H1 (cell line): ENCODE data around the gene RBM19. TPM values are rescaled to one million over a fixed set of nuclear protein-coding genes. Genes with fewer than 3 reads are reported as not detected.

Experiments
- CTCF ChIA-PET: fragments of 300-600 bp; sonication (Branson Sonifier 250); formaldehyde crosslinking; loops from one replicate; lab custom pipeline; 2021; ENCODE audit not compliant: partially characterized antibody; lab: Charles Lee
- POLR2A ChIA-PET: fragments of 300-600 bp; sonication (Branson Sonifier 250); formaldehyde crosslinking; loops from one replicate; lab custom pipeline; 2021; ENCODE audit warnings: inconsistent platforms; ENCODE audit not compliant: partially characterized antibody; lab: Charles Lee
- DNase-seq, 2 experiments: peaks; one replicate each; pipeline versions ENCODE4 v3.0.0 to v3.0.0-alpha.2; 2010 to 2022; ENCODE audit warnings: low spot score in 2 of 2, low read depth in 1 of 2, mixed read lengths in 1 of 2
- FAIRE-seq: peaks from 2 replicates; lab custom pipeline; 2011; peaks lifted over from hg19 to GRCh38; lab: Jason Lieb, UNC
- H2AFZ ChIP-seq: 2 replicates; pipeline ENCODE4 v1.8.1; 2012; ENCODE audit warnings: low read length, inconsistent platforms
- H2AK5ac ChIP-seq: 2 replicates; pipeline ENCODE4 v1.6.1; 2013; ENCODE audit warnings: low read depth, low read length
- H2BK120ac ChIP-seq: replicated peaks from 2 replicates; pipeline ENCODE3; 2013; ENCODE audit warnings: low read depth, low read length, inconsistent platforms
- H2BK12ac ChIP-seq: 2 replicates; pipeline ENCODE4 v1.6.1; 2013; ENCODE audit warnings: low read depth, low read length
- H2BK15ac ChIP-seq: 2 replicates; pipeline ENCODE4 v1.6.1; 2013; ENCODE audit warnings: low read length
- H2BK20ac ChIP-seq: 2 replicates; pipeline ENCODE4 v1.6.1; 2013; ENCODE audit warnings: low read length
- H2BK5ac ChIP-seq: 2 replicates; pipeline ENCODE4 v1.6.1; 2013; ENCODE audit warnings: low read depth, low read length
- H3K14ac ChIP-seq: 2 replicates; pipeline ENCODE4 v1.6.1; 2013; ENCODE audit warnings: inconsistent platforms; ENCODE audit not compliant: insufficient read length
- H3K18ac ChIP-seq: 2 replicates; pipeline ENCODE4 v1.6.1; 2013; ENCODE audit warnings: low read length; ENCODE audit errors: extremely low read depth
- H3K23ac ChIP-seq: 2 replicates; pipeline ENCODE4 v1.6.1; 2013; ENCODE audit warnings: inconsistent platforms; ENCODE audit not compliant: insufficient read length
- H3K23me2 ChIP-seq: 2 replicates; pipeline ENCODE4 v1.6.1; 2013; ENCODE audit warnings: low read depth, low read length
- H3K27ac ChIP-seq: 2 replicates; pipeline ENCODE4 v1.6.1; 2011; ENCODE audit warnings: low read depth, low read length, inconsistent platforms
- H3K27me3 ChIP-seq, 4 experiments: replicated peaks in 1 of 4; 1 replicate in 1 of 4; 2 replicates in 3 of 4; pipeline versions ENCODE4 v1.6.1 to v1.8.1; 2011 to 2013; ENCODE audit warnings: low read length in 3 of 4, mild to moderate bottlenecking in 3 of 4, inconsistent platforms in 2 of 4, mixed read lengths in 2 of 4, moderate library complexity in 1 of 4; ENCODE audit not compliant: control insufficient read depth in 3 of 4, insufficient read depth in 3 of 4; ENCODE audit errors: extremely low read depth in 1 of 4
- H3K36me3 ChIP-seq, 4 experiments: 2 replicates each; pipeline versions ENCODE4 v1.6.1 to v1.8.1; 2011 to 2013; ENCODE audit warnings: mild to moderate bottlenecking in 4 of 4, low read length in 3 of 4, moderate library complexity in 2 of 4, control low read depth in 1 of 4, inconsistent platforms in 1 of 4; ENCODE audit not compliant: insufficient read depth in 4 of 4, control insufficient read depth in 2 of 4
- H3K4ac ChIP-seq: replicated peaks from 2 replicates; pipeline ENCODE3; 2013; ENCODE audit warnings: low read length, low read depth, mixed read lengths, inconsistent platforms; ENCODE audit not compliant: insufficient read length
- H3K4me1 ChIP-seq, 4 experiments: replicated peaks in 1 of 4; 1 replicate in 1 of 4; 2 replicates in 3 of 4; pipeline versions ENCODE4 v1.6.1 to v1.8.1; 2011 to 2013; ENCODE audit warnings: low read length in 3 of 4, inconsistent platforms in 2 of 4, mixed read lengths in 1 of 4; ENCODE audit not compliant: insufficient read depth in 4 of 4, control insufficient read depth in 3 of 4
- H3K4me2 ChIP-seq, 2 experiments: 2 replicates each; pipeline versions ENCODE4 v1.6.1 to v1.8.1; 2011 to 2013; ENCODE audit warnings: low read depth in 2 of 2, low read length in 2 of 2, control low read depth in 1 of 2, inconsistent platforms in 1 of 2, mild to moderate bottlenecking in 1 of 2; ENCODE audit not compliant: insufficient read depth in 1 of 2
- H3K4me3 ChIP-seq, 4 experiments: fragments of 200-600, 300-600 bp in 1 of 4; sonication (generic), shearing (Covaris generic), sonication (Bioruptor Twin) in 1 of 4; 2 replicates each; pipeline versions ENCODE4 v1.5.1 to v1.8.1; 2011 to 2016; ENCODE audit warnings: low read length in 4 of 4, low read depth in 3 of 4, control low read depth in 2 of 4, inconsistent platforms in 2 of 4, mild to moderate bottlenecking in 2 of 4, mixed read lengths in 1 of 4, moderate library complexity in 1 of 4; ENCODE audit not compliant: insufficient read depth in 2 of 4; ENCODE audit errors: extremely low read depth in 1 of 4
- H3K56ac ChIP-seq: replicated peaks from 2 replicates; pipeline ENCODE3; 2013; ENCODE audit warnings: low read depth, mild to moderate bottlenecking, mixed read lengths, low read length, inconsistent platforms; ENCODE audit not compliant: insufficient read length
- H3K79me1 ChIP-seq: 2 replicates; pipeline ENCODE4 v1.6.1; 2013; ENCODE audit warnings: low read depth, low read length, control low read depth
- H3K79me2 ChIP-seq, 2 experiments: 2 replicates each; pipeline versions ENCODE4 v1.6.1 to v1.8.1; 2012 to 2013; ENCODE audit warnings: low read length in 2 of 2, mild to moderate bottlenecking in 2 of 2, inconsistent platforms in 1 of 2; ENCODE audit not compliant: insufficient read depth in 2 of 2, control insufficient read depth in 1 of 2
- H3K9ac ChIP-seq, 4 experiments: replicated peaks in 1 of 4; 1 replicate in 1 of 4; 2 replicates in 3 of 4; pipeline versions ENCODE4 v1.6.1 to v1.8.1; 2011 to 2013; ENCODE audit warnings: low read depth in 3 of 4, low read length in 3 of 4, control low read depth in 2 of 4, mild to moderate bottlenecking in 2 of 4, moderate library complexity in 2 of 4, inconsistent platforms in 1 of 4; ENCODE audit errors: extremely low read depth in 1 of 4
- H3K9me3 ChIP-seq, 2 experiments: 2 replicates each; pipeline versions ENCODE4 v1.6.1 to v1.8.1; 2012 to 2013; ENCODE audit warnings: mild to moderate bottlenecking in 2 of 2, moderate library complexity in 2 of 2, control low read depth in 1 of 2, inconsistent platforms in 1 of 2, low read depth in 1 of 2, low read length in 1 of 2, mixed read lengths in 1 of 2; ENCODE audit not compliant: insufficient read depth in 2 of 2
- H4K20me1 ChIP-seq, 2 experiments: replicated peaks in 1 of 2; 2 replicates each; pipeline versions ENCODE3 to v1.8.1; 2011 to 2013; ENCODE audit warnings: inconsistent platforms in 2 of 2, low read length in 2 of 2, mild to moderate bottlenecking in 1 of 2; ENCODE audit not compliant: insufficient read depth in 2 of 2, control insufficient read depth in 1 of 2
- H4K5ac ChIP-seq: 2 replicates; pipeline ENCODE4 v1.6.1; 2013; ENCODE audit warnings: low read length, low read depth, mixed read lengths, inconsistent platforms; ENCODE audit not compliant: insufficient read length
- H4K8ac ChIP-seq: 2 replicates; pipeline ENCODE4 v1.8.0; 2013; ENCODE audit warnings: mild to moderate bottlenecking, moderate library complexity, low read length, inconsistent platforms; ENCODE audit not compliant: insufficient read depth; ENCODE audit errors: extremely low read depth
- H4K91ac ChIP-seq: replicated peaks from 2 replicates; pipeline ENCODE3; 2013; ENCODE audit warnings: low read length, mixed read lengths, inconsistent platforms; ENCODE audit not compliant: insufficient read length
- CHD1 ChIP-seq: IDR thresholded peaks from 2 replicates; pipeline ENCODE4 v1.6.1; 2012; ENCODE audit warnings: low read depth, low read length, improper control_type of control experiment
- SAP30 ChIP-seq: fragments of 300-600 bp; sonication (generic); IDR thresholded peaks from 2 replicates; pipeline ENCODE4 v1.7.1; 2012; ENCODE audit warnings: low read length, moderate library complexity, mild to moderate bottlenecking, inconsistent platforms; ENCODE audit not compliant: insufficient read depth, insufficient replicate concordance
- TBP ChIP-seq: IDR thresholded peaks from 2 replicates; pipeline ENCODE4 v1.6.1; 2011; ENCODE audit warnings: low read depth, low read length, improper control_type of control experiment
- WGBS, 2 experiments: shearing (Covaris generic) in 1 of 2; methylation state at CpG; one replicate each; pipeline versions ENCODE4 v1.1.6 to v1.1.7; 2013 to 2015; ENCODE audit warnings: low lambda C conversion rate in 2 of 2, mixed read lengths in 2 of 2, inconsistent platforms in 1 of 2, low coverage in 1 of 2, missing lambda C conversion rate in 1 of 2; ENCODE audit not compliant: insufficient replicate concordance in 2 of 2, insufficient coverage in 1 of 2, insufficient read length in 1 of 2; ENCODE audit errors: extremely low coverage in 1 of 2, missing lambda C conversion rate in 1 of 2; 5-methylcytosine and 5-hydroxymethylcytosine counted together
- polyA plus RNA-seq, 7 experiments: library from polyadenylated mRNA; depleted of rRNA in 3 of 7; stranded (reverse) in 5 of 7; unstranded in 2 of 7; fragments of >200 nt in 5 of 7; fragments of 200-250 nt in 2 of 7; gene quantifications; 1 replicate in 5 of 7; 2 replicates in 1 of 7; 4 replicates in 1 of 7; pipeline versions ENCODE4 v1.2.1 to v1.2.3, GENCODE V29; 2011 to 2013; ENCODE audit warnings: missing spikeins in 2 of 7, mixed read lengths in 2 of 7
- total RNA-seq: library from RNA; stranded (reverse); fragmentation: NEBNext Ultra II Directional; extraction: Animal tissue kit (Norgen Biotek cat#: 25700); gene quantifications from 2 replicates; pipeline ENCODE4 v1.2.1, GENCODE V29; 2021

RBM19 gene
- total and polyA plus RNA-seq, 2 of the 8 experiments (the other 6 are each of a cell fraction or from before 2014, with no cell fraction given) = 23.4 to 61.9 TPM

- H2BK12ac ChIP-seq = no peak overlapping the region
- H3K18ac ChIP-seq = no peak overlapping the region
- H2BK15ac ChIP-seq = no peak overlapping the region
- H3K79me2 ChIP-seq = no peaks in the 10 kb centered on the region
- FAIRE-seq (no peak), DNase-seq (no peak)
- H2BK5ac ChIP-seq = no peak overlapping the region
- ChIA-PET CTCF (interaction anchor here (0.6 to 2.4 kb wide), 4 partner anchors 27 to 772 kb away, joined by 3 to 8 read pairs (median 4); no protein-coding TSS in a partner anchor), POLR2A (interaction anchor here (1.4 kb wide), 1 partner anchor 10 kb away, joined by 5 read pairs; no protein-coding TSS in a partner anchor)
- no peak overlapping the region for H3K4me3 ChIP-seq
- no peak overlapping the region for H2BK20ac ChIP-seq
- H2BK120ac ChIP-seq = no peak overlapping the region
- TF ChIP-seq SAP30 = no peak
- TF ChIP-seq CHD1 = no peak
- TF ChIP-seq TBP = no peak
- H4K91ac ChIP-seq = no peak overlapping the region
- H4K8ac ChIP-seq = no peak overlapping the region
- H3K23ac ChIP-seq = no peak overlapping the region
- H3K14ac ChIP-seq = no peak overlapping the region
- no peak overlapping the region for H2AFZ ChIP-seq
- H3K23me2 ChIP-seq = no peaks in the 10 kb centered on the region
- H3K4ac ChIP-seq = no peak overlapping the region
- H3K27me3 ChIP-seq = no peaks in the 10 kb centered on the region
- no peak overlapping the region for H2AK5ac ChIP-seq
- H4K20me1 ChIP-seq = peaks cover 2% of the 10 kb centered on the region in 2 experiments
- H3K27ac ChIP-seq = no peak overlapping the region
- H3K9me3 ChIP-seq = no peaks in the 10 kb centered on the region
- H4K5ac ChIP-seq = no peak overlapping the region
- no peaks in the 10 kb centered on the region; a peak in 1 of 7 replicates for H3K4me1 ChIP-seq
- H3K79me1 ChIP-seq = no peaks in the 10 kb centered on the region
- peaks cover 0 to 6% (median 1%) of the 10 kb centered on the region in 4 experiments; a peak in 2 of 8 replicates for H3K36me3 ChIP-seq
- H3K4me2 ChIP-seq = no peak overlapping the region
- 91% methylated on average over 5 of the region's 5 CpGs; no CpG with 5 or more reads in 1 of the 2 experiments for WGBS, 2 experiments
- no peak overlapping the region for H3K9ac ChIP-seq
- H3K56ac ChIP-seq = no peak overlapping the region
Observed at GRCh38 chr12:113852264-113852663, 113.9 kb downstream of the RBM19 start.
